Endodermal cell (in vitro differentiated cells): Measurements from ENCODE around the gene MGAT4A. TPM values are rescaled to one million over a fixed set of nuclear protein-coding genes. Genes with fewer than 3 reads are reported as not detected.

Experiments
- DNase-seq: peaks from one replicate; pipeline ENCODE4 v3.0.0-alpha.2; 2017
- H3K27ac ChIP-seq: 2 replicates; pipeline ENCODE4 v1.5.1; 2013; ENCODE audit warnings: mild to moderate bottlenecking, low read depth, low read length, moderate library complexity
- H3K27me3 ChIP-seq: 2 replicates; pipeline ENCODE4 v1.6.1; 2013; ENCODE audit warnings: mild to moderate bottlenecking, low read length, moderate library complexity; ENCODE audit not compliant: insufficient read depth, control insufficient read depth, poor library complexity, severe bottlenecking
- H3K36me3 ChIP-seq: 2 replicates; pipeline ENCODE4 v1.7.0; 2013; ENCODE audit warnings: mild to moderate bottlenecking, low read length, moderate library complexity; ENCODE audit not compliant: control insufficient read depth, insufficient read depth
- H3K4me1 ChIP-seq: one replicate; pipeline ENCODE4 v1.7.0; 2013; ENCODE audit warnings: low read length; ENCODE audit not compliant: control insufficient read depth, insufficient read depth
- H3K4me3 ChIP-seq: 2 replicates; pipeline ENCODE4 v1.5.1; 2013; ENCODE audit warnings: mild to moderate bottlenecking, low read length, moderate library complexity
- H3K9ac ChIP-seq: 2 replicates; pipeline ENCODE4 v1.6.1; 2013; ENCODE audit warnings: mild to moderate bottlenecking, low read length, moderate library complexity; ENCODE audit not compliant: poor library complexity, severe bottlenecking; ENCODE audit errors: extremely low read depth
- H3K9me3 ChIP-seq: 2 replicates; pipeline ENCODE4 v1.6.1; 2013; ENCODE audit warnings: mild to moderate bottlenecking, low read length, moderate library complexity; ENCODE audit not compliant: control insufficient read depth
- H3K27ac Mint-ChIP-seq: 2 replicates; pipeline ENCODE4 v1.8.0; 2020; ENCODE audit warnings: mixed read lengths
- H3K27me3 Mint-ChIP-seq: 2 replicates; pipeline ENCODE4 v1.8.0; 2021; ENCODE audit warnings: mild to moderate bottlenecking, mixed read lengths; ENCODE audit not compliant: insufficient read depth
- H3K36me3 Mint-ChIP-seq: 2 replicates; pipeline ENCODE4 v1.8.0; 2020; ENCODE audit warnings: low read depth, mixed read lengths
- H3K4me1 Mint-ChIP-seq: 2 replicates; pipeline ENCODE4 v1.8.0; 2020; ENCODE audit warnings: mixed read lengths
- H3K4me3 Mint-ChIP-seq: 2 replicates; pipeline ENCODE4 v1.8.0; 2020; ENCODE audit warnings: mild to moderate bottlenecking, moderate library complexity, mixed read lengths
- H3K9me3 Mint-ChIP-seq: 2 replicates; pipeline ENCODE4 v1.8.0; 2020; ENCODE audit warnings: mild to moderate bottlenecking, mixed read lengths
- CTCF ChIP-seq: fragments of 200-600 bp; sonication (generic); conservative IDR thresholded peaks from 2 replicates; pipeline ENCODE4 v1.5.0; 2021; ENCODE audit warnings: antibody characterized with exemption, mild to moderate bottlenecking
- WGBS, 2 experiments: methylation state at CpG; one replicate each; pipeline versions ENCODE4 v1.1.5 to v1.1.7; 2013; ENCODE audit warnings: missing lambda C conversion rate in 2 of 2, mixed read lengths in 1 of 2; ENCODE audit not compliant: insufficient coverage in 1 of 2, insufficient read length in 1 of 2; 5-methylcytosine and 5-hydroxymethylcytosine counted together
- long read RNA-seq, 4 experiments: library from polyadenylated mRNA in 2 of 4; library from RNA in 1 of 4; library from capped mRNA in 1 of 4; stranded (forward) in 3 of 4; unstranded in 1 of 4; transcript quantifications; one replicate each; pipeline ENCODE4 v2.0.0, GENCODE V29; 2020 to 2021; ENCODE audit warnings: inconsistent platforms in 1 of 4
- polyA plus RNA-seq, 2 experiments: library from polyadenylated mRNA; stranded (reverse); fragments of 50-300 nt; gene quantifications; one replicate each; pipeline ENCODE4 v1.2.3, GENCODE V29; 2013
- total RNA-seq, 2 donors: library from RNA; stranded (reverse); fragmentation: NEBNext Ultra II Directional in 1 of 2; extraction: Animal tissue kit (Norgen Biotek cat#: 25700) in 1 of 2; gene quantifications; 2 replicates in 1 of 2; 3 replicates in 1 of 2; pipeline ENCODE4 v1.2.1, GENCODE V29; 2021

Gene MGAT4A
- 10 to 100 TPM in 1 of 2 donors, 1 to 10 TPM in 1; 8.2 to 11.1 TPM for total RNA-seq
- polyA plus RNA-seq (2013, experiment 1 of 2), result 6.7 TPM
- polyA plus RNA-seq (2013, experiment 2 of 2), result 6.0 TPM
- long read RNA-seq, experiment 1, partial matches to known transcripts, result 1 of 3 reads
- long read RNA-seq, experiment 1, other reads (novel, unspliced or antisense), result 2 of 3 reads
- long read RNA-seq, experiment 2, full-length matches to known transcripts, result 4 of 10 reads
- long read RNA-seq, experiment 2, partial matches to known transcripts, result 0 of 10 reads
- long read RNA-seq, experiment 2, other reads (novel, unspliced or antisense), result 6 of 10 reads
- long read RNA-seq, experiment 3, full-length matches to known transcripts, result 6 of 10 reads
- long read RNA-seq, experiment 3, partial matches to known transcripts, result 0 of 10 reads
- long read RNA-seq, experiment 3, other reads (novel, unspliced or antisense), result 4 of 10 reads
- long read RNA-seq, experiment 4, full-length matches to known transcripts, result 1 of 1 reads
- long read RNA-seq, experiment 4, partial matches to known transcripts, result 0 of 1 reads
- long read RNA-seq, experiment 4, other reads (novel, unspliced or antisense), result 0 of 1 reads

DNA sequence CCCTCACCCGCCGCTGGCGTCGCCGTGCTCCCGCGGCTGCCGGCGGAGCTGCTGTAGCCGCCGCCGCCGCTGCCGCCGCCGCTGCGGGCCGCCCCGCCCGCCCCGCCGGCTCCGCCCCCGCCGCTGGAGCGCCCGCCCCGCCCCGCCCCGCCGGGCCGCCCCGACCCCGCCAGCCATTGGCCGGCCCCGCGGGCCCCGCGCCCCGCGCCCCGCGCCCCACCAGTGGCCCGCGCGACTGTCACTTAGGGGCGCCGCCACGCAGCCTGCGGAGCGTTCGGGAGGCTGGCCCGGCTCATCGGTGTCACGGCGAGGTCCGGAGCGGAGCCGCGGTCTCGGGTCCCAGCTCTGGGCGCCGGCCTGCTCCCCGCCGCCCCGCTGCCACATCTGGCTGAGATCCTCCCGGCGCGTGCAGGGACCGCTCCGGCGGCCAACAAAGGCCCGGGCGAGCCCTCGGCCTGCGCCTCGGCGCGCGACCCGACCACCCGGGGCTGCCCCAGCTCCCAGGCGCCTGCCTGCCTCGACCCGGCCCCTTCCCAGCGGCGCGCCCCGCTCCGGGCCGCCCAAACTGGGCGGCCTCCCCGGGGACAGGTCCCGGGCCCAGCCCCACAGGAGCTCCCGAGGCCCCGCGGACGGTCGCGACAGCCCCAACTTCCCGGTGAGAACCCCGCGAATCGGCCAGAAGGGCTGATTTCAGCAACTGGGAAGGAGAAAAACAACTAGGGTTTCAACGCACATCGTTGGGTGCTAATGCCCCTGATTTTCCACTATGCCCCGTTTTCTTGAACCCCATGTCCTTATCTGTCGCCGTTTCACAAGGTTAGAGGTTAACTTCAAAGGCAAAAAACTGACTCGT, at the start of gene MGAT4A:
TSS of gene MGAT4A (minus strand) at position 92 of the 853 bp plus-strand sequence. CDS start 4,800 bp downstream, outside the sequence.
- Histone ChIP-seq H3K27me3 (peaks cover 62% of the 10 kb centered on the region), H3K36me3 (no peaks in the 10 kb centered on the region), H3K4me1 (no peaks in the 10 kb centered on the region), H3K9ac (peak within 1 kb of the TSS; percentile 53), H3K27ac (no peak within 1 kb of the TSS), H3K9me3 (no peaks in the 10 kb centered on the region), H3K4me3 (peak within 1 kb of the TSS; percentile 85)
- Mint-ChIP-seq H3K4me3 (peak within 1 kb of the TSS; percentile 59), H3K27me3 (peaks cover 59% of the 10 kb centered on the region), H3K27ac (no peak within 1 kb of the TSS), H3K4me1 (peaks cover 3% of the 10 kb centered on the region), H3K36me3 (no peaks in the 10 kb centered on the region), H3K9me3 (no peaks in the 10 kb centered on the region)
- 1 to 9% methylated on average over 28 to 110 of the region's 110 CpGs for WGBS, 2 experiments
- peak; percentile 82 for DNase-seq
- TF ChIP-seq CTCF, result no peak

- Mint-ChIP-seq H3K27me3 (no peaks in the 10 kb centered on the region), H3K4me3 (no peak overlapping the region), H3K36me3 (no peaks in the 10 kb centered on the region), H3K9me3 (peaks cover 17% of the 10 kb centered on the region), H3K27ac (no peak overlapping the region), H3K4me1 (no peaks in the 10 kb centered on the region)
- Histone ChIP-seq H3K9me3 (peaks cover 19% of the 10 kb centered on the region), H3K4me3 (no peak overlapping the region), H3K27me3 (no peaks in the 10 kb centered on the region), H3K27ac (no peak overlapping the region), H3K9ac (no peak overlapping the region), H3K36me3 (no peaks in the 10 kb centered on the region), H3K4me1 (no peaks in the 10 kb centered on the region)
- WGBS, 2 experiments, result 85 to 96% methylated on average over 5 to 6 of the region's 6 CpGs
- TF ChIP-seq CTCF, result no peak
- DNase-seq, result no peak
These were observed 48.0 kb upstream of the MGAT4A start for GRCh38 chr2:98778741-98779483.

DNA sequence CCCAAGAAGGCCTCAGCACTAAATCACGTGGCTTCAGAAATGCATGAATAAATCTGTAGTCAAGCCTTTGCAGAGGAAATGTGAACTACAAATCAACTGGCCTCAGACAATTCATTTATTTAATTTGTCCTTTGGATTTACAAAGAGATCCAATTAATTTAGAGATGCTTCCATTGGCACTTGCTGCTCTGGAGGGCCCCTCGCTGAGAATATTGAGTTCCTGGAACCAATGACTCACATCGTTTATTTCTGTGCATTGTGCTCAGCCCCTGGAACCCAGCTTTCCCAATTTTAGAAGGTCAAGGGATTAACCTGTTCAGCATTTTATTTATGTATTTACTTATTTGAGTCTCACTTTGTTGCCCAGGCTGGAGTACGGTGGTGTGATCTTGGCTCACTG, 47.2 kb upstream of the MGAT4A start:
- no peaks in the 10 kb centered on the region for H3K36me3 Mint-ChIP-seq

More for the DNA sequence above, 47.2 kb upstream of the MGAT4A start:
- Histone ChIP-seq H3K4me3 (no peak overlapping the region), H3K27ac (no peak overlapping the region), H3K9me3 (peaks cover 19% of the 10 kb centered on the region), H3K9ac (no peak overlapping the region), H3K36me3 (no peaks in the 10 kb centered on the region), H3K4me1 (no peaks in the 10 kb centered on the region), H3K27me3 (peaks cover 4% of the 10 kb centered on the region)
- Mint-ChIP-seq H3K9me3 (peaks cover 17% of the 10 kb centered on the region), H3K27ac (no peak overlapping the region), H3K4me1 (no peaks in the 10 kb centered on the region), H3K27me3 (peaks cover 2% of the 10 kb centered on the region), H3K4me3 (no peak overlapping the region)
- WGBS, 2 experiments, result 92 to 97% methylated on average over 4 of the region's 4 CpGs
- DNase-seq, result no peak
- no peak for TF ChIP-seq CTCF
